Nephron (organoid): Measurements from ENCODE around the gene TINAG.
A peak's percentile ranks its signal among the peaks of the same experiment; 100 is the strongest.
"Not testable (repeated sequence)": the region's sequence is repeated elsewhere in the genome, so short reads cannot be mapped to it uniquely, and the experiment has no call there.

ENCODE experiments used
- H3K27ac Mint-ChIP-seq, 3 experiments: 2 replicates each; pipeline ENCODE4 v1.8.0; 2020; ENCODE audit warnings: mixed read lengths in 3 of 3, mild to moderate bottlenecking in 2 of 3, moderate library complexity in 1 of 3
- H3K27me3 Mint-ChIP-seq: 2 replicates; pipeline ENCODE4 v1.8.0; 2021; ENCODE audit warnings: low read depth, mild to moderate bottlenecking, moderate library complexity, mixed read lengths
- H3K36me3 Mint-ChIP-seq: 2 replicates; pipeline ENCODE4 v1.8.0; 2020; ENCODE audit warnings: low read depth, mixed read lengths
- H3K4me1 Mint-ChIP-seq: 2 replicates; pipeline ENCODE4 v1.8.0; 2020; ENCODE audit warnings: mixed read lengths
- H3K4me3 Mint-ChIP-seq, 3 experiments: 2 replicates each; pipeline ENCODE4 v1.8.0; 2020; ENCODE audit warnings: mild to moderate bottlenecking in 3 of 3, mixed read lengths in 3 of 3, moderate library complexity in 2 of 3
- H3K9me3 Mint-ChIP-seq: 2 replicates; pipeline ENCODE4 v1.8.0; 2020; ENCODE audit warnings: mixed read lengths
- CTCF ChIP-seq, 3 experiments: fragments of 200-600 bp; sonication (generic); IDR thresholded peaks; one replicate each; pipeline ENCODE4 v1.5.0; 2021; ENCODE audit warnings: antibody characterized with exemption in 3 of 3; ENCODE audit not compliant: unreplicated experiment in 3 of 3

The TINAG gene

DNA sequence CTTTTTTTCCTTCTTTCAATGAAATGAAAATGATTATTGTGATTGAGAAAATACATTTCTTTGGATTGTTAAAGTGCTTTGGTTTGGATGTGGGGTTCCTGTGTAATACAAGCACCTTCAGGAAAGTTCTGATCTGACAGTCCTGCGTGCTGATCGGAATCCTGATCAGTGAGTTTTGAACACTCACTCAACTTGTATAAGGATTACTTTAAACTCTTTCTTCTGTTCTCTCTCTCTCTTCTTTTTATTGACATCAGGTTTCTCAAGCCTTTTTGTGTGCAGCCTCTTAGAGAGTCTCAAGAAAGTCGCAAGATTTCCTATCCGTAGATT, 710 bp downstream of the TINAG start:
- peak overlapping the region in 1 of 3 experiments; percentile 24 for H3K27ac Mint-ChIP-seq
- no peak for TF ChIP-seq CTCF (IDR thresholded peaks at IDR 0.05; ENCODE audit: unreplicated experiment in 3 of 3)

GRCh38 chr6:54310377-54311152, 2.3 kb downstream of the TINAG start:
- no peak for TF ChIP-seq CTCF (IDR thresholded peaks at IDR 0.05; ENCODE audit: unreplicated experiment in 3 of 3)
- peak overlapping the region in 2 of 3 experiments; percentile 65 to 75 for H3K4me3 Mint-ChIP-seq

More for the DNA sequence above, 710 bp downstream of the TINAG start:
- Mint-ChIP-seq H3K9me3 (no peaks in the 10 kb centered on the region), H3K4me3 (peak overlapping the region in 2 of 3 experiments; percentile 75 to 76), H3K27me3 (no peaks in the 10 kb centered on the region), H3K36me3 (no peaks in the 10 kb centered on the region), H3K4me1 (no peaks in the 10 kb centered on the region)

GRCh38 chr6:54315656-54316055, 7.4 kb downstream of the TINAG start:
- no peaks in the 10 kb centered on the region for H3K27me3 Mint-ChIP-seq
- TF ChIP-seq CTCF (IDR thresholded peaks at IDR 0.05; ENCODE audit: unreplicated experiment in 3 of 3), result no peak
- no peaks in the 10 kb centered on the region for H3K9me3 Mint-ChIP-seq
- no peak overlapping the region for H3K4me3 Mint-ChIP-seq
- H3K36me3 Mint-ChIP-seq, result no peaks in the 10 kb centered on the region
- no peak overlapping the region for H3K27ac Mint-ChIP-seq
- H3K4me1 Mint-ChIP-seq, result no peaks in the 10 kb centered on the region

More at GRCh38 chr6:54310377-54311152, 2.3 kb downstream of the TINAG start:
- H3K27ac Mint-ChIP-seq, result peak overlapping the region in 2 of 3 experiments; percentile 28 to 58
- no peaks in the 10 kb centered on the region for H3K27me3 Mint-ChIP-seq
- no peaks in the 10 kb centered on the region for H3K4me1 Mint-ChIP-seq
- no peaks in the 10 kb centered on the region for H3K9me3 Mint-ChIP-seq
- H3K36me3 Mint-ChIP-seq, result no peaks in the 10 kb centered on the region

DNA sequence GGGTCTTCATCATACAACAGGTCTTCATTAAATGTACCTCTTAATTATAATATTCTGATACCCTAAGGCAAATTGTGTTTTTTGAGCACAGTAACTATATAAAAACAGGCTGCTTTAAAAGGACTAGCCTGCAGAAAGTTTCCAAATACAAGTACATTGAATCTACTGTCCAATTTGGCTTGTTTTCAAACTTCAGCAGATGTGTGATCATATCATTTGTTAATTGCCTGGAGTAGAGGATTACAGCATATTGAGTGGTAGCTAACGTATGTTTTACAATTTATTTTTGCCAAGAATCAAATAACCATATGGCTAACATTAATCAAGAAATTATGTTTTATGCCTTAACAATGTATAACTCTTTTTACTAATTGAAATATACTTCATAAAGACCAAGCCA, 12.6 kb downstream of the TINAG start:
- Mint-ChIP-seq H3K9me3 (no peaks in the 10 kb centered on the region), H3K4me3 (no peak overlapping the region)

GRCh38 chr6:54327631-54328030, 19.4 kb downstream of the TINAG start:
- no peak for TF ChIP-seq CTCF (IDR thresholded peaks at IDR 0.05; ENCODE audit: unreplicated experiment in 3 of 3)
- Mint-ChIP-seq H3K36me3 (peaks cover 24% of the 10 kb centered on the region), H3K4me1 (no peaks in the 10 kb centered on the region), H3K9me3 (peaks cover 37% of the 10 kb centered on the region), H3K27ac (no peak overlapping the region), H3K4me3 (no peak overlapping the region), H3K27me3 (no peaks in the 10 kb centered on the region)

More for the DNA sequence above, 12.6 kb downstream of the TINAG start:
- Mint-ChIP-seq H3K36me3 (peaks cover 3% of the 10 kb centered on the region), H3K27me3 (no peaks in the 10 kb centered on the region), H3K27ac (no peak overlapping the region), H3K4me1 (no peaks in the 10 kb centered on the region)
- no peak for TF ChIP-seq CTCF (IDR thresholded peaks at IDR 0.05; ENCODE audit: unreplicated experiment in 3 of 3)

DNA sequence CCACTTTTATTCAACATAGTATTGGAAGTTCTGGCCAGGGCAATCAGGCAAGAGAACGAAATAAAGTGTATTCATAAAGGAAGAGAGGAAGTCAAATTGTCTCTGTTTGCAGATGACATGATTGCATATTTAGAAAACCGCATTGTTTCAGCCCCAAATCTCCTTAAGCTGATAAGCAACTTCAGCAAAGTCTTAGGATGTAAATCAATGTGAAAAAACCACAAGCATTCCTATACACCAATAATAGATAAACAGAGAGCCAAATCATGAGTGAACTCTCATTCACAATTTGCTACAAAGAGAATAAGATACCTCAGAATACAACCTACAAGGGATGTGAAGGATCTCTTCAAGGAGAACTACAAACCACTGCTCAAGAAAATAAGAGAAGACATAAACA, 23.3 kb downstream of the TINAG start:
- peaks cover 24% of the 10 kb centered on the region for H3K36me3 Mint-ChIP-seq
- H3K4me3 Mint-ChIP-seq, H3K27ac Mint-ChIP-seq, H3K27me3 Mint-ChIP-seq, H3K4me1 Mint-ChIP-seq: not testable (repeated sequence)
- peaks cover 40% of the 10 kb centered on the region for H3K9me3 Mint-ChIP-seq
